NT2/D1 (cell line): ENCODE measurements around the gene C18orf32.

Experiments
- DNase-seq: peaks from one replicate; pipeline ENCODE4 v3.0.0-alpha.2; 2011; ENCODE audit warnings: low read depth, low spot score
- H3K27me3 ChIP-seq: 2 replicates; pipeline ENCODE4 v1.6.0; 2011; ENCODE audit warnings: mild to moderate bottlenecking; ENCODE audit not compliant: insufficient read length, insufficient read depth
- H3K36me3 ChIP-seq: 2 replicates; pipeline ENCODE4 v1.6.1; 2011; ENCODE audit warnings: mild to moderate bottlenecking, low read length, mixed read lengths; ENCODE audit not compliant: insufficient read depth, insufficient read length
- H3K4me1 ChIP-seq: 2 replicates; pipeline ENCODE4 v1.5.1; 2011; ENCODE audit not compliant: insufficient read depth, insufficient read length
- H3K4me3 ChIP-seq: 2 replicates; pipeline ENCODE4 v1.5.1; 2011; ENCODE audit warnings: low read depth; ENCODE audit not compliant: insufficient read length
- H3K9ac ChIP-seq: 2 replicates; pipeline ENCODE4 v1.6.0; 2011; ENCODE audit warnings: low read depth; ENCODE audit not compliant: insufficient read length
- H3K9me3 ChIP-seq: 2 replicates; pipeline ENCODE4 v1.5.1; 2011; ENCODE audit warnings: mild to moderate bottlenecking, low read length; ENCODE audit not compliant: insufficient read depth
- SUZ12 ChIP-seq: IDR thresholded peaks from 2 replicates; pipeline ENCODE4 v1.6.1; 2011; ENCODE audit not compliant: insufficient read length, insufficient read depth; ENCODE audit errors: extremely low read depth
- YY1 ChIP-seq: IDR thresholded peaks from 2 replicates; pipeline ENCODE4 v1.6.1; 2011; ENCODE audit not compliant: insufficient read length, insufficient read depth
- ZNF274 ChIP-seq: IDR thresholded peaks from 2 replicates; pipeline ENCODE4 v1.6.1; 2011; ENCODE audit warnings: mild to moderate bottlenecking, low read depth, low read length

The C18orf32 gene

DNA sequence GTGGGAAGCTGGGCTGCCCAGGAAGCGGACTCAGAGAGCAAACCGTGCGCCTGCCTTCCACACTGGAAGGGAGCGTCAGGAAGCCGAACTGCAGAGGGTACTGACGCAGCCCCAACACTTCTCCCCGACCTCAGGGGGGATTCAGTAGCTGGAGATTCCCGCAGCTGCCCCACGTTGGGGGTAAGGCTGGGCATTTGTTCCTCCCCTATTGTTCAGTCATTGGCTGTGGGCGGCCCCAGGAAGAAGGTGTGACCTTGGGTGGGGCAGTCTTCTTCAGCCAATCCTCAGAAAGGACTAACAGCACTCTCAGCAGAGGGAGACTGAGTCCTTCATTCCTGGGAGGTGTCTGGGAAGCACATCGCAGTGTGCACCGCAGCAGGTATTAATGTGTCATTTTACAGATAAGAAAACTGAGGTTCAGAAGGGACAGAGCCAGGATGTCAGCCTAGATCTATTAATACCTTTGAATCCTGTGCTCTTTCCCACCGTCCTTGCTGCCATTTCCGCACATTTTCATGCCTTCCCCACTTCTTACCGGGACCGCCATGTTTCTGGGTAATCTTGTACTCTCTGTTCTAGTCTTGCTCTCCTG, 12.1 kb upstream of the C18orf32 start:
- Histone ChIP-seq H3K9ac (no peak overlapping the region), H3K9me3 (no peaks in the 10 kb centered on the region), H3K4me1 (peaks cover 8% of the 10 kb centered on the region), H3K36me3 (no peaks in the 10 kb centered on the region), H3K4me3 (peak overlapping the region; percentile 4), H3K27me3 (no peaks in the 10 kb centered on the region)
- no peak for TF ChIP-seq YY1
- no peak for TF ChIP-seq SUZ12
- TF ChIP-seq ZNF274: no peak
- no peak for DNase-seq

DNA sequence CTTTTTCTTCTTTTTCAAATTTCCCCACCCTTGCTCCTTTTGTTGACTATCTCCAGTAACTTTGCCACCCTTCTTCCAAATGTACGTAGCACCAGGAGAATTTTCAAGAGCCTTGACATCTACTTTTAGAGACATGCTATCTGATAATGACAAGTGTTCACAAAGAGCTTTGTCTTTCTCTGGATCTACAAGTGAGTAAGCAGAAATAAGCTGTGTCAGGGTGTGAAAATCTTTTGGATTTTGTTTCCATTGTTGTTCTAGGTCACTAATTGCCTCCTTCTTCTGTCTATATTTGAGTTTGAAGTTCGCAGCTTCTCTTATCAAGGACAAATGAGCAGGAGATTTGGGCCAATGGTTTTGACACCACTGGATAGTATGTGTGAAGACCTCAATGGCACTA, 8.4 kb upstream of the C18orf32 start:
- H3K4me3 ChIP-seq: no peak overlapping the region
- TF ChIP-seq SUZ12: no peak
- TF ChIP-seq ZNF274: no peak
- TF ChIP-seq YY1: no peak
- no peak for DNase-seq
- peaks cover 8% of the 10 kb centered on the region for H3K4me1 ChIP-seq
- no peak overlapping the region for H3K9ac ChIP-seq
- H3K27me3 ChIP-seq: no peaks in the 10 kb centered on the region
- peaks cover 16% of the 10 kb centered on the region for H3K36me3 ChIP-seq
- no peaks in the 10 kb centered on the region for H3K9me3 ChIP-seq

DNA sequence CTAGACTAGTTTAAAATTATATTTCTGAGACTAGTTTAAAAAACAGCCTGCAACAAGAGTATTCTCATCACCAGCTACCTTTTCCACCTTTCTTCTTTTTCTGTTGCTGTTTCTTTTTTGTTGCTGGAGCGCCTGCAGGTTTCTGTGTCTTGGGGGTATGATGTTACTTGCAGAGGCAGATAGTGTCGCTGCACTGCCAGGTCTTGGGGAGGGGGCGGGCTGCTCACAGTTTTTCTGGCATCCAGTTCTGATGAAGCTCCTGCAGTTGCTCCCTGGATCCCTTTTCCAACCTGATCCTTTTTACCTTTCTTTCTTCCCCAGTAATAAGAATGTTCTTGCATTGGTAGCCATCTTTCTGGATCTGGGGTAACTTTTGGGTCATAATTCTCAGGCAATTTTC, 8.0 kb upstream of the C18orf32 start:
- Histone ChIP-seq H3K9me3 (no peaks in the 10 kb centered on the region), H3K36me3 (peaks cover 20% of the 10 kb centered on the region), H3K27me3 (no peaks in the 10 kb centered on the region), H3K9ac (no peak overlapping the region), H3K4me1 (peaks cover 8% of the 10 kb centered on the region), H3K4me3 (no peak overlapping the region)
- TF ChIP-seq ZNF274 (no peak), YY1 (no peak), SUZ12 (no peak)
- DNase-seq: no peak

DNA sequence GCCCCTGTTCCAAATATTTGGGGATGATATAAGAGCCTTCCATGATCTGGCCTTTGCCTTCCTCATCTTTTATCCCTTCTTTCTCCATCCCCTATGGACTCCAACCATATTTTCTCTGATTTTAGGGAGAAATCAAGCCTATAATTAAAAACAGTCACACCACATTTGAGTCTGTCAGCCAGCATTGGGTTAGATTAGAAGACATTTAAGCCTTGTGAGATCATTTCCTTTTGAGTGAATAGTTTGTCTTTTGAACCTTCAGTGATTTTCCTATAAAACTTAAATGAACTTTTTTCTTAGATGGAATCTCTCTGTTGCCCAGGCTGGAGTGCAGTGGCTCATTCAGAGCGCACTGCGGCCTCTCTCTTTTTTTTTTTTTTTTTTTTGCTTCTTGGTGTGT, 7.6 kb upstream of the C18orf32 start:
- DNase-seq: no peak
- TF ChIP-seq ZNF274 (no peak), SUZ12 (no peak), YY1 (no peak)
- no peaks in the 10 kb centered on the region for H3K9me3 ChIP-seq
- peaks cover 24% of the 10 kb centered on the region for H3K36me3 ChIP-seq
- no peak overlapping the region for H3K9ac ChIP-seq
- H3K27me3 ChIP-seq: no peaks in the 10 kb centered on the region
- no peak overlapping the region for H3K4me3 ChIP-seq
- peaks cover 8% of the 10 kb centered on the region for H3K4me1 ChIP-seq

DNA sequence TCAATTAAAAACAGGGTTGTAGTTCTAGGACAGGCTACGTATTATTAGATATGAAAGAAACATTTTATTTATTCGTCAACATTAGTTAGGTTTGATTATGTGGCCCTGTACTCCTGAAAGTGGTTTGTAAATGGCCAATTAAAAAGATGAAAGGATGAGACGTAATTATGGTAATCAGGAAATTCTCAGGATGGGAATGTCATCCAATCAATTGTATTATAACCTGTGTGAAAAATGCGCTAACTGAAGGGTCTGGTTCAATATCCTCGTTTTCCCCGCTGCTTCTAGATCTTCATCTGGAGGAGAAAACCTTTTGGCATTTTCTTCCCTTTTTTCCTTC, 5.6 kb upstream of the C18orf32 start:
- Histone ChIP-seq H3K27me3 (no peaks in the 10 kb centered on the region), H3K4me1 (no peaks in the 10 kb centered on the region), H3K9ac (no peak overlapping the region), H3K9me3 (no peaks in the 10 kb centered on the region), H3K4me3 (no peak overlapping the region), H3K36me3 (peaks cover 44% of the 10 kb centered on the region)
- no peak for DNase-seq
- TF ChIP-seq ZNF274: no peak
- TF ChIP-seq YY1: no peak
- no peak for TF ChIP-seq SUZ12

DNA sequence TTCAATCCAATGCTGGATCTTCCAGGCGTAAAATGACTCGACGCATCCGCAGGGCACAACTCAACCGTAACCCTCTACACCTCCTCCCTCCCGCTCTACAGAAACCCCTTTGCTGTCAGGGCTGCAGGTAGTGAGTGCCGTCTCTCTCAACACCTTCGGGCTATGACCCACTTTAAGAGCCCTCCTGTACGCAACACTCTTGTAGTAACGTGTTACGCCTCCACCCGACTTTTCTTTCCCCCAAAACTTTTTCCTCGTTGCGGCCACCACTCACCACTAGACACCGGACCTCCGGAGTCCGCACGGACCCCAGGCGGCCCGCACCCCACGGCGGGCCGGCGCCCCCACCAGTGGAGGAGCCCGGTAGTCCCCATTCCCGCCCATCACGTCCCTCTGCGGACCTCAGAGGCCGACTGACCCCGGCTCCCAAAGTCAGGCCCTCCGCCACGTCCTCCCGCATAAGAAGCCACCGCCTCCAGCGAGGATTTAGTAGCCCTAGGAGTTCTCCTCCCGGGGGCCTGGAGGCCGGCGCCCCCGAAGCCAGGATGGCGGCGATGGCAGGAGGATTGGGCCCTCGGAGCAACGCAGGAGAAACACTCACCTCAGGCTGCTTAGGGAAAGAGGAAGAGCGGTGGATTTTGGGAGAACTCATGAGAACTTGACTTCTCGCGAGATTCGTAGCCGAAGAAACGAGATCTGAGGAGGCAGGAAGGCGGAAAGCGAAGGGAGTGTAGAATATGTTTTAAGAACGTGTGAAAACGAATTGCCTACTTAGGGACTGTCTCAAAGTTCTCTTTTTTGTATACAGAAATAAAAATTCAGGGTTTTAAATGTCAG, 5.0 kb upstream of the C18orf32 start, which contains the start of gene RPL17:
Gene RPL17, minus strand, starts transcription at position 609 of the 837 bp plus-strand sequence.
- TF ChIP-seq ZNF274 (no peak), YY1 (no peak), SUZ12 (no peak)
- H3K4me1 ChIP-seq: no peaks in the 10 kb centered on the region
- H3K27me3 ChIP-seq: no peaks in the 10 kb centered on the region
- peak; percentile 94 for DNase-seq
- H3K9me3 ChIP-seq: no peaks in the 10 kb centered on the region
- peak within 1 kb of the TSS; percentile 97 for H3K9ac ChIP-seq
- peaks cover 46% of the 10 kb centered on the region for H3K36me3 ChIP-seq
- peak within 1 kb of the TSS; percentile 97 for H3K4me3 ChIP-seq

DNA sequence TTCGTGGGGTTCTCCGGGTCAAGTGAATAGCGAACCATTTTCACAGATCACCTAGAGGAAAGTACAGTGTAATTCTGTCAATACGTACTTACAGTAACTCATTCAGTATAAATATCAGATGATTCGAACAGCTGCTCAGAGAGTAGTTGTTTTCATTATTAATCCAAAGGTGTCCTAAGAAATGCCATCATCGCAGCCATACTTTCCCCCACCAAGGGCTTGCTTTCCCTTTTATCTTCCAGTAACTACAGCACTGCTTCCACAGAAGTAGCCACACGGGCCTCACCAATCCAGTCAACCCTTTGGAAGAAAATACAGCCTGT, 4.5 kb upstream of the C18orf32 start:
- TF ChIP-seq YY1 (no peak), ZNF274 (no peak), SUZ12 (no peak)
- Histone ChIP-seq H3K9ac (peak overlapping the region; percentile 97), H3K9me3 (no peaks in the 10 kb centered on the region), H3K4me1 (no peaks in the 10 kb centered on the region), H3K27me3 (no peaks in the 10 kb centered on the region), H3K4me3 (peak overlapping the region; percentile 97), H3K36me3 (peaks cover 46% of the 10 kb centered on the region)
- no peak for DNase-seq

DNA sequence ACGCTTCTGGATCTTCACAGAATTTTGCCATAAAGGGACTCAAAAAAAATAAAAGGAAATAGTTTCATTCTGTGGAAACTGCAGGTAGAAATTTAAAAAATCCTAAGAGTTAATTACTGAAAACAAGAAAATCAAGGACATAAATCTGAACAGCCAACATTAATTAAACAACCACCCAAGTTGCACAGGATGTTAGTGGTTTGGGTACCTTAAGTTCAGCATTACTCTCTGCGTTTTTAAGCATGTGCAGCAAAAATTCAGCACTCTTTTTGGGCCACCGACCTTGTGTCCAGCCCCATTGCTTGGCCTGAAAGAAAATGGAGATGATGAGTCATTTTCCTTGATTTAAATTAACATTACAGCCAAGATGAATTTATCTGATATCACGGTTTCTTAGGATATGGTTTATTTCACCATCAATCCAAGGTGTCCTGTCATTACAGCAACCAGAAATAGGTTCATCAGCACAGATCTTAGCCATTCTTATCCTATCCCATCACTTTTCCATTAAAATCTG, 3.3 kb upstream of the C18orf32 start:
- no peak for DNase-seq
- Histone ChIP-seq H3K4me3 (peak overlapping the region; percentile 97), H3K9me3 (no peaks in the 10 kb centered on the region), H3K9ac (peak overlapping the region; percentile 97), H3K36me3 (peaks cover 46% of the 10 kb centered on the region), H3K27me3 (no peaks in the 10 kb centered on the region), H3K4me1 (no peaks in the 10 kb centered on the region)
- TF ChIP-seq SUZ12: no peak
- no peak for TF ChIP-seq YY1
- TF ChIP-seq ZNF274: no peak
